DMS53 treated with DMSO at 0.1 percent for 48 hours (cell line): Measurements from ENCODE around the gene GPR65.

Experiments used
- DNase-seq: peaks from one replicate; lab custom pipeline; 2025; ENCODE audit not compliant: unreplicated experiment; lab: John Stamatoyannopoulos, UW

Gene GPR65

GRCh38 chr14:88005050-88005481, at the start of gene GPR65:
Gene GPR65 (plus strand): TSS chr14:88005135. CDS start chr14:88010848, 5,713 bp downstream.
- no peak for DNase-seq

- DNase-seq, result no peak
Observed at GRCh38 chr14:87955501-87955900, 49.4 kb upstream of the GPR65 start.

- no peak for DNase-seq
Observed at GRCh38 chr14:87960013-87960787, 44.7 kb upstream of the GPR65 start.

- no peak for DNase-seq
Observed at GRCh38 chr14:87961246-87961645, 43.7 kb upstream of the GPR65 start.

GRCh38 chr14:87966816-87967215, 38.1 kb upstream of the GPR65 start:
- no peak for DNase-seq

- DNase-seq, result no peak
Observed at GRCh38 chr14:87967496-87967895, 37.4 kb upstream of the GPR65 start.

- DNase-seq, result no peak
Observed at GRCh38 chr14:87971010-87971409, 33.9 kb upstream of the GPR65 start.

- no peak for DNase-seq
Observed at GRCh38 chr14:87975636-87976035, 29.3 kb upstream of the GPR65 start.

GRCh38 chr14:87979689-87980088, 25.2 kb upstream of the GPR65 start:
- DNase-seq, result no peak

- DNase-seq, result no peak
Observed at GRCh38 chr14:87989221-87989955, 15.5 kb upstream of the GPR65 start.

- DNase-seq, result no peak
Observed at GRCh38 chr14:87989956-87990299, 15.0 kb upstream of the GPR65 start.

GRCh38 chr14:87990682-87991081, 14.3 kb upstream of the GPR65 start:
- no peak for DNase-seq

GRCh38 chr14:87992346-87992717, 12.6 kb upstream of the GPR65 start:
- no peak for DNase-seq

GRCh38 chr14:87992718-87993628, 12.0 kb upstream of the GPR65 start, which contains the start of gene GALC:
Gene GALC (minus strand): TSS chr14:87993182. CDS start chr14:87993164, 18 bp downstream.
- peak; percentile 69 for DNase-seq

GRCh38 chr14:87994974-87995373, 10.0 kb upstream of the GPR65 start:
- DNase-seq, result no peak

- no peak for DNase-seq
Observed at GRCh38 chr14:87995500-87996290, 9.2 kb upstream of the GPR65 start.

GRCh38 chr14:87996291-87996592, 8.7 kb upstream of the GPR65 start:
- DNase-seq, result no peak

- no peak for DNase-seq
Observed at GRCh38 chr14:87998482-87998881, 6.5 kb upstream of the GPR65 start.

GRCh38 chr14:87999277-87999676, 5.7 kb upstream of the GPR65 start:
- no peak for DNase-seq

GRCh38 chr14:88002421-88003075, 2.4 kb upstream of the GPR65 start:
- DNase-seq, result no peak
